SH-SY5Y (cell line): ENCODE results near the gene ZNF135.

Experiments
- GATA2 ChIP-seq: IDR thresholded peaks from 2 replicates; pipeline ENCODE4 v1.6.1; 2011; ENCODE audit warnings: mild to moderate bottlenecking, low read depth, low read length
- GATA3 ChIP-seq: IDR thresholded peaks from 2 replicates; pipeline ENCODE4 v1.6.1; 2011; ENCODE audit warnings: low read depth, mild to moderate bottlenecking, low read length, moderate library complexity

- TF ChIP-seq GATA2 (no peak), GATA3 (no peak)
These were observed 60.1 kb downstream of the ZNF135 start for GRCh38 chr19:58118979-58119733.
